Measurements from ENCODE around the gene HNF4A.

Gene HNF4A

GRCh38 chr20:44419131-44419844, 63.8 kb downstream of the HNF4A start:
- DNase-seq (ENCODE audit: low read depth) = no peak
- H3K4me3 ChIP-seq (ENCODE audit: low read depth, low read length) = no peak overlapping the region
- no peak for TF ChIP-seq CTCF (IDR thresholded peaks at IDR 0.05; ENCODE audit: low read depth, low read length, missing control alignments)

- no peak for TF ChIP-seq CTCF (IDR thresholded peaks at IDR 0.05; ENCODE audit: low read depth, low read length, missing control alignments)
- H3K4me3 ChIP-seq (ENCODE audit: low read depth, low read length) = no peak overlapping the region
- no peak for DNase-seq (ENCODE audit: low read depth)
These were observed 65.0 kb downstream of the HNF4A start for GRCh38 chr20:44420497-44420896.

- no peak for DNase-seq (ENCODE audit: low read depth)
- TF ChIP-seq CTCF (IDR thresholded peaks at IDR 0.05; ENCODE audit: low read depth, low read length, missing control alignments) = no peak
- H3K4me3 ChIP-seq (ENCODE audit: low read depth, low read length) = no peak overlapping the region
These were observed 66.6 kb downstream of the HNF4A start for GRCh38 chr20:44422083-44422482.

- no peak overlapping the region for H3K4me3 ChIP-seq (ENCODE audit: low read depth, low read length)
- no peak for TF ChIP-seq CTCF (IDR thresholded peaks at IDR 0.05; ENCODE audit: low read depth, low read length, missing control alignments)
- no peak for DNase-seq (ENCODE audit: low read depth)
These were observed 68.0 kb downstream of the HNF4A start for GRCh38 chr20:44423480-44423879.

GRCh38 chr20:44424039-44424495, 68.6 kb downstream of the HNF4A start:
- no peak for DNase-seq (ENCODE audit: low read depth)

GRCh38 chr20:44425923-44426322, 70.4 kb downstream of the HNF4A start:
- no peak overlapping the region for H3K4me3 ChIP-seq (ENCODE audit: low read depth, low read length)
- TF ChIP-seq CTCF (IDR thresholded peaks at IDR 0.05; ENCODE audit: low read depth, low read length, missing control alignments) = no peak
- DNase-seq (ENCODE audit: low read depth) = no peak

More at GRCh38 chr20:44424039-44424495, 68.6 kb downstream of the HNF4A start:
- TF ChIP-seq CTCF (IDR thresholded peaks at IDR 0.05; ENCODE audit: low read depth, low read length, missing control alignments) = no peak
- no peak overlapping the region for H3K4me3 ChIP-seq (ENCODE audit: low read depth, low read length)
